GM04504 (cell line): ENCODE data around the gene MCTP1.

Experiments used
- DNase-seq: peaks from one replicate; pipeline ENCODE4 v3.0.0-alpha.2; 2012; ENCODE audit warnings: low read depth

The MCTP1 gene

GRCh38 chr5:94810281-94810680, 474.6 kb downstream of the MCTP1 start:
- DNase-seq: no peak

- no peak for DNase-seq
Measured at GRCh38 chr5:94808497-94808896, 476.4 kb downstream of the MCTP1 start.

- DNase-seq: no peak
Measured at GRCh38 chr5:94807985-94808384, 476.9 kb downstream of the MCTP1 start.

- DNase-seq: no peak
Measured at GRCh38 chr5:94802450-94802849, 482.4 kb downstream of the MCTP1 start.

GRCh38 chr5:94796586-94796985, 488.3 kb downstream of the MCTP1 start:
- no peak for DNase-seq

GRCh38 chr5:94793816-94794198, 491.1 kb downstream of the MCTP1 start:
- DNase-seq: no peak

GRCh38 chr5:94793113-94793815, 491.6 kb downstream of the MCTP1 start:
- peak; percentile 24 for DNase-seq

GRCh38 chr5:94791829-94792228, 493.1 kb downstream of the MCTP1 start:
- DNase-seq: no peak

- DNase-seq: no peak
Measured at GRCh38 chr5:94788527-94788926, 496.4 kb downstream of the MCTP1 start.

- DNase-seq: no peak
Measured at GRCh38 chr5:94784536-94785505, 500.1 kb downstream of the MCTP1 start.

GRCh38 chr5:94782383-94782782, 502.5 kb downstream of the MCTP1 start:
- DNase-seq: no peak

GRCh38 chr5:94779684-94780083, 505.2 kb downstream of the MCTP1 start:
- no peak for DNase-seq

GRCh38 chr5:94778732-94779131, 506.2 kb downstream of the MCTP1 start:
- DNase-seq: no peak

GRCh38 chr5:94778299-94778698, 506.6 kb downstream of the MCTP1 start:
- no peak for DNase-seq

- DNase-seq: no peak
Measured at GRCh38 chr5:94777056-94777880, 507.6 kb downstream of the MCTP1 start.

- DNase-seq: no peak
Measured at GRCh38 chr5:94776167-94776566, 508.7 kb downstream of the MCTP1 start.

GRCh38 chr5:94775088-94775487, 509.8 kb downstream of the MCTP1 start:
- no peak for DNase-seq

GRCh38 chr5:94771742-94772141, 513.2 kb downstream of the MCTP1 start:
- DNase-seq: no peak

- DNase-seq: no peak
Measured at GRCh38 chr5:94769996-94770395, 514.9 kb downstream of the MCTP1 start.

- no peak for DNase-seq
Measured at GRCh38 chr5:94761786-94762185, 523.1 kb downstream of the MCTP1 start.

GRCh38 chr5:94761055-94761454, 523.8 kb downstream of the MCTP1 start:
- no peak for DNase-seq

- DNase-seq: no peak
Measured at GRCh38 chr5:94759961-94760360, 524.9 kb downstream of the MCTP1 start.
